CD14-positive monocyte (primary cell): Measurements from ENCODE around the gene ETFB. TPM values are rescaled to one million over a fixed set of nuclear protein-coding genes. Genes with fewer than 3 reads are reported as not detected.
A peak's percentile ranks its signal among the peaks of the same experiment; 100 is the strongest.

ENCODE experiments used
- DNase-seq, 3 donors: peaks; one replicate each; pipeline ENCODE4 v3.0.0-alpha.2; 2011 to 2022
- H2AFZ ChIP-seq: 2 replicates; pipeline ENCODE4 v1.6.0; 2012; ENCODE audit warnings: mild to moderate bottlenecking, low read depth, low read length, inconsistent platforms; ENCODE audit not compliant: insufficient read depth, poor library complexity, severe bottlenecking
- H3K27ac ChIP-seq, 2 donors: 1 replicate in 1 of 2; 2 replicates in 1 of 2; pipeline ENCODE4 v1.5.1; 2012 to 2013; ENCODE audit warnings: low read length in 2 of 2, control low read depth in 1 of 2, inconsistent platforms in 1 of 2, low read depth in 1 of 2, mild to moderate bottlenecking in 1 of 2
- H3K27me3 ChIP-seq, 2 donors: one replicate each; pipeline versions ENCODE4 v1.6.0 to v1.6.1; 2011 to 2013; ENCODE audit warnings: low read length in 2 of 2; ENCODE audit not compliant: control insufficient read depth in 2 of 2, insufficient read depth in 2 of 2
- H3K36me3 ChIP-seq, 2 donors: replicated peaks in 1 of 2; 1 replicate in 1 of 2; 2 replicates in 1 of 2; pipeline versions ENCODE4 v1.5.1 to v1.6.1; 2012 to 2013; ENCODE audit warnings: low read length in 2 of 2, control low read depth in 1 of 2, inconsistent platforms in 1 of 2, mild to moderate bottlenecking in 1 of 2; ENCODE audit not compliant: insufficient read depth in 2 of 2, control insufficient read depth in 1 of 2
- H3K4me1 ChIP-seq, 2 donors: 1 replicate in 1 of 2; 2 replicates in 1 of 2; pipeline versions ENCODE4 v1.5.1 to v1.6.1; 2012 to 2013; ENCODE audit warnings: low read length in 2 of 2, control low read depth in 1 of 2, inconsistent platforms in 1 of 2, mild to moderate bottlenecking in 1 of 2, moderate library complexity in 1 of 2; ENCODE audit not compliant: insufficient read depth in 2 of 2, control insufficient read depth in 1 of 2
- H3K4me2 ChIP-seq: replicated peaks from 2 replicates; pipeline ENCODE3; 2012; ENCODE audit warnings: low read length, moderate library complexity, mild to moderate bottlenecking; ENCODE audit not compliant: poor library complexity, severe bottlenecking; ENCODE audit errors: extremely low read depth
- H3K4me3 ChIP-seq, 3 experiments: fragments of 200-600 bp in 1 of 3; sonication (generic) in 1 of 3; replicated peaks in 1 of 3; 1 replicate in 2 of 3; 2 replicates in 1 of 3; pipeline ENCODE4 v1.5.1; 2011 to 2013; ENCODE audit warnings: low read length in 3 of 3, mild to moderate bottlenecking in 3 of 3, control low read depth in 2 of 3, low read depth in 2 of 3, inconsistent platforms in 1 of 3, moderate library complexity in 1 of 3
- H3K79me2 ChIP-seq: 2 replicates; pipeline ENCODE4 v1.6.0; 2012; ENCODE audit warnings: mild to moderate bottlenecking, control low read depth, inconsistent platforms, low read length, moderate library complexity; ENCODE audit not compliant: insufficient read depth
- H3K9ac ChIP-seq: 2 replicates; pipeline ENCODE4 v1.6.0; 2017; ENCODE audit warnings: low read length, mild to moderate bottlenecking; ENCODE audit not compliant: insufficient read depth, poor library complexity, severe bottlenecking
- H3K9me3 ChIP-seq, 2 donors: replicated peaks in 1 of 2; 1 replicate in 1 of 2; 2 replicates in 1 of 2; pipeline versions ENCODE4 v1.5.1 to v1.6.1; 2012 to 2013; ENCODE audit warnings: low read length in 2 of 2, control low read depth in 1 of 2; ENCODE audit not compliant: control insufficient read depth in 1 of 2, insufficient read depth in 1 of 2
- H4K20me1 ChIP-seq: 2 replicates; pipeline ENCODE4 v1.6.0; 2012; ENCODE audit warnings: mild to moderate bottlenecking, low read length, control low read depth, moderate library complexity; ENCODE audit not compliant: insufficient read depth
- H3K27ac Mint-ChIP-seq, 7 donors: one replicate each; pipeline ENCODE4 v1.8.0; 2020; ENCODE audit warnings: mild to moderate bottlenecking in 7 of 7, mixed read lengths in 7 of 7, moderate library complexity in 6 of 7, inconsistent platforms in 2 of 7
- H3K27me3 Mint-ChIP-seq, 3 donors: one replicate each; pipeline ENCODE4 v1.8.0; 2021 to 2022; ENCODE audit warnings: low read depth in 3 of 3, mild to moderate bottlenecking in 3 of 3, mixed read lengths in 3 of 3, moderate library complexity in 3 of 3, inconsistent platforms in 1 of 3
- H3K36me3 Mint-ChIP-seq, 2 donors: one replicate each; pipeline ENCODE4 v1.8.0; 2020; ENCODE audit warnings: mixed read lengths in 2 of 2, inconsistent platforms in 1 of 2, mild to moderate bottlenecking in 1 of 2
- H3K4me1 Mint-ChIP-seq: one replicate; pipeline ENCODE4 v1.8.0; 2020; ENCODE audit warnings: mild to moderate bottlenecking, mixed read lengths
- H3K4me3 Mint-ChIP-seq, 2 donors: one replicate each; pipeline ENCODE4 v1.8.0; 2020; ENCODE audit warnings: mild to moderate bottlenecking in 2 of 2, mixed read lengths in 2 of 2, moderate library complexity in 1 of 2
- H3K9me3 Mint-ChIP-seq, 7 donors: one replicate each; pipeline ENCODE4 v1.8.0; 2020 to 2022; ENCODE audit warnings: mixed read lengths in 7 of 7, mild to moderate bottlenecking in 6 of 7, moderate library complexity in 6 of 7, inconsistent platforms in 2 of 7
- WGBS: methylation state at CpG from one replicate; pipeline ENCODE4 v1.1.5; 2013; ENCODE audit warnings: missing lambda C conversion rate; ENCODE audit not compliant: insufficient coverage; 5-methylcytosine and 5-hydroxymethylcytosine counted together
- intact Hi-C, 2 donors: fragments of 100-400 bp; cut with micrococcal nuclease; formaldehyde crosslinking; loops; one replicate each; pipeline versions ENCODE4 v1.15.0 to v1.15.1; 2023
- polyA plus RNA-seq, 3 donors: library from polyadenylated mRNA; depleted of rRNA in 1 of 3; unstranded in 2 of 3; stranded (reverse) in 1 of 3; fragments of 300-500 nt in 2 of 3; fragments of >200 nt in 1 of 3; fragmentation: Illumina TruSeq in 2 of 3; gene quantifications; 1 replicate in 2 of 3; 2 replicates in 1 of 3; pipeline ENCODE4 v1.2.3, GENCODE V29; 2012 to 2021
- TF ChIP-seq, protein P1 (sequence below): fragments of 200-600 bp; IDR thresholded peaks from one replicate; pipeline ENCODE4 v1.8.0; 2022; ENCODE audit warnings: antibody characterized with exemption, mild to moderate bottlenecking

The ETFB gene
- polyA plus RNA-seq, 3 donors: 51.0 to 72.1 (median 63.0) TPM

DNA sequence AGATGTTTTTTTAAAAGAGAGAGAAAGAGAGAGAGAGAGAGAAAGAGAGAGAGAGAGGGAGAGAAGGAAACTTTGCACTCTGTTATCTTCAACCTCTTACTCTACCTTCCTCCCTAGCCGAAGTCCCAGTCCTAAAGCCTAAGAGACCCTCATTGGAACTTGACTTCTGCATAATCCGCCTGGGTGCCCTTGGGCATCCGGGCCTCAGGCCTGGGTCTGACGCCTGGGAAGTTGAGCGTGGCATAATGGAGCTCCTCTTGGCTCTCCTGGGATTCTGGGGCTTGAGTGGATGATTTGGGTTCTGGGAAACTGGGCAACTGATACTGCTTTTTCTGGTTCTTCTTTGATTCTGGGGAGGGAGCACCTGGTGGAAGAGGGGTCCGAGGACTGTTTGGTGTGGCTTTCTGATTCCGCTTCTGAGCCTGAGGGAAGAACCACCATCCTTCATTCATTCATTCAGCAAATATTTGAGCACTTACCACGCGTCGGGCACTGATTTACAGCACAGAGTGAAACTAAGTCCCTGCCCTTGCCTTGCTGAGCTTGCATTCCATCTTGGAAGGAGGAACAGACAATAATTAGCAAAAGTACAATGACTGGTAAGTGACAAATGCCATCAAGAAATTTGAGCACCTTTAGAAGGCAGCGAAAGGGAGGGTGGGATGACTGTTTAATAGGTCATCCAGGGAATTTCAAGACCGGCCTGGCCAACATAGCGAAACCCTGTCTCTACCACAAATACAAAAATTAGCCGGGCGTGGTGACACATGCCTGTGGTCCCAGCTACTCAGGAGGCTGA lies 45.0 kb upstream of the ETFB start:
- WGBS: 100% methylated on average over 4 of the region's 15 CpGs
- TF ChIP-seq, protein P1, sequence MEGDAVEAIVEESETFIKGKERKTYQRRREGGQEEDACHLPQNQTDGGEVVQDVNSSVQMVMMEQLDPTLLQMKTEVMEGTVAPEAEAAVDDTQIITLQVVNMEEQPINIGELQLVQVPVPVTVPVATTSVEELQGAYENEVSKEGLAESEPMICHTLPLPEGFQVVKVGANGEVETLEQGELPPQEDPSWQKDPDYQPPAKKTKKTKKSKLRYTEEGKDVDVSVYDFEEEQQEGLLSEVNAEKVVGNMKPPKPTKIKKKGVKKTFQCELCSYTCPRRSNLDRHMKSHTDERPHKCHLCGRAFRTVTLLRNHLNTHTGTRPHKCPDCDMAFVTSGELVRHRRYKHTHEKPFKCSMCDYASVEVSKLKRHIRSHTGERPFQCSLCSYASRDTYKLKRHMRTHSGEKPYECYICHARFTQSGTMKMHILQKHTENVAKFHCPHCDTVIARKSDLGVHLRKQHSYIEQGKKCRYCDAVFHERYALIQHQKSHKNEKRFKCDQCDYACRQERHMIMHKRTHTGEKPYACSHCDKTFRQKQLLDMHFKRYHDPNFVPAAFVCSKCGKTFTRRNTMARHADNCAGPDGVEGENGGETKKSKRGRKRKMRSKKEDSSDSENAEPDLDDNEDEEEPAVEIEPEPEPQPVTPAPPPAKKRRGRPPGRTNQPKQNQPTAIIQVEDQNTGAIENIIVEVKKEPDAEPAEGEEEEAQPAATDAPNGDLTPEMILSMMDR: no peak
- Histone ChIP-seq H3K27me3 (no peaks in the 10 kb centered on the region), H3K79me2 (peaks cover 4% of the 10 kb centered on the region), H3K4me3 (no peak overlapping the region), H4K20me1 (no peaks in the 10 kb centered on the region), H3K9me3 (no peaks in the 10 kb centered on the region), H3K4me1 (peaks cover 49 to 51% of the 10 kb centered on the region in 2 donors), H3K27ac (no peak overlapping the region), H3K9ac (no peak overlapping the region), H2AFZ (no peak overlapping the region), H3K4me2 (no peak overlapping the region), H3K36me3 (peaks cover 24 to 40% of the 10 kb centered on the region in 2 donors)
- Mint-ChIP-seq H3K36me3 (peaks cover 30 to 51% of the 10 kb centered on the region in 2 donors), H3K4me1 (peaks cover 45% of the 10 kb centered on the region), H3K9me3 (peaks cover 0 to 5% (median 1%) of the 10 kb centered on the region in 7 donors), H3K27ac (peak overlapping the region in 2 of 7 donors; percentile 18 to 57), H3K4me3 (no peak overlapping the region), H3K27me3 (peaks cover 0 to 3% (median 2%) of the 10 kb centered on the region in 3 donors)
- intact Hi-C loops: no loop called here
- DNase-seq: no peak

GRCh38 chr19:51407511-51408131 lies 41.4 kb upstream of the ETFB start:
- intact Hi-C loops: no loop called here
- H3K4me1 ChIP-seq: peaks cover 48 to 50% of the 10 kb centered on the region in 2 donors
- TF ChIP-seq, protein P1: peak; percentile 32
- no peaks in the 10 kb centered on the region for H3K27me3 ChIP-seq
- peaks cover 2 to 11% of the 10 kb centered on the region in 2 donors for H3K9me3 ChIP-seq
- H3K36me3 ChIP-seq: peaks cover 3 to 10% of the 10 kb centered on the region in 2 donors
- H3K9ac ChIP-seq: peak overlapping the region; percentile 48
- H3K27ac Mint-ChIP-seq: peak overlapping the region; percentile 88 to 98 (median 95)
- peaks cover 16 to 31% of the 10 kb centered on the region in 2 donors for H3K36me3 Mint-ChIP-seq
- peak overlapping the region in 1 of 3 experiments; percentile 51 for H3K4me3 ChIP-seq
- H2AFZ ChIP-seq: no peak overlapping the region
- no peaks in the 10 kb centered on the region for H4K20me1 ChIP-seq
- no peaks in the 10 kb centered on the region for H3K79me2 ChIP-seq
- peak overlapping the region; percentile 47 for H3K4me2 ChIP-seq
- WGBS: 47% methylated on average over 5 of the region's 6 CpGs
- H3K4me3 Mint-ChIP-seq: peak overlapping the region in 1 of 2 donors; percentile 26
- peaks cover 45% of the 10 kb centered on the region for H3K4me1 Mint-ChIP-seq
- H3K9me3 Mint-ChIP-seq: peaks cover 6 to 18% (median 12%) of the 10 kb centered on the region in 7 donors
- H3K27ac ChIP-seq: peak overlapping the region; percentile 85 to 92
- H3K27me3 Mint-ChIP-seq: peaks cover 0 to 2% (median 0%) of the 10 kb centered on the region in 3 donors
- DNase-seq: peak; percentile 88 to 98 (median 92)
